Measurements from ENCODE around the gene RSKR. TPM values are rescaled to one million over a fixed set of nuclear protein-coding genes. Genes with fewer than 3 reads are reported as not detected.
"Not testable (repeated sequence)": the region's sequence is repeated elsewhere in the genome, so short reads cannot be mapped to it uniquely, and the experiment has no call there.

RSKR gene
- total RNA-seq, 1 experiment from 2014 or later, result 25.8 TPM

- DNase-seq, result peak; percentile 39
- WGBS (ENCODE audit: extremely low coverage, insufficient read length, low lambda C conversion rate), result no CpG with 5 or more reads among the region's 46 CpGs
- not testable (repeated sequence) for H3K9me3 ChIP-seq (ENCODE audit: control insufficient read depth, low read depth, low read length); H3K4me2 ChIP-seq (ENCODE audit: insufficient read depth, insufficient read length, low read length); H3K27me3 Mint-ChIP-seq (ENCODE audit: low read depth); H4K8ac ChIP-seq (replicated peaks; ENCODE audit: insufficient read length, low read depth, low read length); H4K91ac ChIP-seq (ENCODE audit: insufficient read length, low read depth, low read length); H4K20me1 ChIP-seq (ENCODE audit: control insufficient read depth, insufficient read depth, insufficient read length); H3K18ac ChIP-seq (ENCODE audit: insufficient read length, low read depth, low read length); H3K27ac Mint-ChIP-seq; H2AK5ac ChIP-seq (ENCODE audit: insufficient read length, low read length); H2AFZ ChIP-seq (ENCODE audit: low read length); H3K23ac ChIP-seq (ENCODE audit: insufficient read length, low read depth, low read length); H3K9ac ChIP-seq (ENCODE audit: extremely low read depth, insufficient read length, low read length); H2BK5ac ChIP-seq (ENCODE audit: insufficient read length, low read length); H2BK15ac ChIP-seq (ENCODE audit: low read depth, low read length); H3K4me3 Mint-ChIP-seq; H3K56ac ChIP-seq (ENCODE audit: insufficient read length, low read depth, low read length); H4K5ac ChIP-seq (ENCODE audit: insufficient read length, low read depth, low read length); H3K27me3 ChIP-seq (ENCODE audit: insufficient read depth, low read length); H3K14ac ChIP-seq (ENCODE audit: insufficient read depth, low read length); H3K23me2 ChIP-seq (ENCODE audit: insufficient read length, low read depth, low read length, poor library complexity, severe bottlenecking); H3K27ac ChIP-seq (ENCODE audit: insufficient read length, low read depth, low read length); H3K4ac ChIP-seq (ENCODE audit: low read depth, low read length); H3T11ph ChIP-seq (ENCODE audit: low read length); H3K79me1 ChIP-seq (ENCODE audit: insufficient read depth, low read depth, low read length, poor library complexity, severe bottlenecking); H2BK20ac ChIP-seq (ENCODE audit: low read depth, low read length, poor library complexity, severe bottlenecking); H2BK12ac ChIP-seq (ENCODE audit: insufficient read length, low read depth, low read length); H3K4me1 ChIP-seq (ENCODE audit: insufficient read depth, low read length); H2BK120ac ChIP-seq (ENCODE audit: low read depth, low read length, poor library complexity, severe bottlenecking)
- H3K79me2 ChIP-seq (ENCODE audit: insufficient read depth, low read length), result peaks cover 19% of the 10 kb centered on the region; the same call in 1 of the 2 replicates
- peaks cover 36 to 50% (median 47%) of the 10 kb centered on the region in 3 experiments for H3K36me3 Mint-ChIP-seq (ENCODE audit: insufficient read depth in 1 of 3, low read depth in 3 of 3)
- H3K4me1 Mint-ChIP-seq, result peaks cover 16 to 18% of the 10 kb centered on the region in 2 experiments
- H3K9me3 Mint-ChIP-seq, result peaks cover 28 to 33% of the 10 kb centered on the region in 2 experiments
These were observed 44.9 kb upstream of the RSKR start for GRCh38 chr17:28658766-28659496.

GRCh38 chr17:28658342-28658741 lies 44.4 kb upstream of the RSKR start:
- not testable (repeated sequence) for H3K9me3 ChIP-seq (ENCODE audit: control insufficient read depth, low read depth, low read length); H2BK12ac ChIP-seq (ENCODE audit: insufficient read length, low read depth, low read length); H3K9ac ChIP-seq (ENCODE audit: extremely low read depth, insufficient read length, low read length); H4K20me1 ChIP-seq (ENCODE audit: control insufficient read depth, insufficient read depth, insufficient read length); H3K27ac ChIP-seq (ENCODE audit: insufficient read length, low read depth, low read length); H2BK15ac ChIP-seq (ENCODE audit: low read depth, low read length); H3K4me2 ChIP-seq (ENCODE audit: insufficient read depth, insufficient read length, low read length); H3K23me2 ChIP-seq (ENCODE audit: insufficient read length, low read depth, low read length, poor library complexity, severe bottlenecking); H2BK5ac ChIP-seq (ENCODE audit: insufficient read length, low read length); H3K23ac ChIP-seq (ENCODE audit: insufficient read length, low read depth, low read length); H3K4ac ChIP-seq (ENCODE audit: low read depth, low read length); H2BK120ac ChIP-seq (ENCODE audit: low read depth, low read length, poor library complexity, severe bottlenecking); H3K18ac ChIP-seq (ENCODE audit: insufficient read length, low read depth, low read length); H4K91ac ChIP-seq (ENCODE audit: insufficient read length, low read depth, low read length); H3K56ac ChIP-seq (ENCODE audit: insufficient read length, low read depth, low read length); H3K4me1 ChIP-seq (ENCODE audit: insufficient read depth, low read length); H4K5ac ChIP-seq (ENCODE audit: insufficient read length, low read depth, low read length); H3K27me3 ChIP-seq (ENCODE audit: insufficient read depth, low read length); DNase-seq; H3K4me3 Mint-ChIP-seq; H3K79me1 ChIP-seq (ENCODE audit: insufficient read depth, low read depth, low read length, poor library complexity, severe bottlenecking); H3K14ac ChIP-seq (ENCODE audit: insufficient read depth, low read length); H2BK20ac ChIP-seq (ENCODE audit: low read depth, low read length, poor library complexity, severe bottlenecking); H3K27ac Mint-ChIP-seq; H2AFZ ChIP-seq (ENCODE audit: low read length); H3K27me3 Mint-ChIP-seq (ENCODE audit: low read depth); H3T11ph ChIP-seq (ENCODE audit: low read length); H2AK5ac ChIP-seq (ENCODE audit: insufficient read length, low read length); H4K8ac ChIP-seq (replicated peaks; ENCODE audit: insufficient read length, low read depth, low read length)
- Mint-ChIP-seq H3K4me1 (peaks cover 13 to 14% of the 10 kb centered on the region in 2 experiments), H3K36me3 (ENCODE audit: insufficient read depth in 1 of 3, low read depth in 3 of 3) (peaks cover 36 to 52% (median 43%) of the 10 kb centered on the region in 3 experiments), H3K9me3 (peaks cover 28 to 33% of the 10 kb centered on the region in 2 experiments)
- peaks cover 14% of the 10 kb centered on the region; the same call in 1 of the 2 replicates for H3K79me2 ChIP-seq (ENCODE audit: insufficient read depth, low read length)
- WGBS (ENCODE audit: extremely low coverage, insufficient read length, low lambda C conversion rate), result no CpG with 5 or more reads among the region's 8 CpGs
